ENCODE measurements around the gene TRPV4.
"Not testable (repeated sequence)": the region's sequence is repeated elsewhere in the genome, so short reads cannot be mapped to it uniquely, and the experiment has no call there.

The TRPV4 gene

DNA sequence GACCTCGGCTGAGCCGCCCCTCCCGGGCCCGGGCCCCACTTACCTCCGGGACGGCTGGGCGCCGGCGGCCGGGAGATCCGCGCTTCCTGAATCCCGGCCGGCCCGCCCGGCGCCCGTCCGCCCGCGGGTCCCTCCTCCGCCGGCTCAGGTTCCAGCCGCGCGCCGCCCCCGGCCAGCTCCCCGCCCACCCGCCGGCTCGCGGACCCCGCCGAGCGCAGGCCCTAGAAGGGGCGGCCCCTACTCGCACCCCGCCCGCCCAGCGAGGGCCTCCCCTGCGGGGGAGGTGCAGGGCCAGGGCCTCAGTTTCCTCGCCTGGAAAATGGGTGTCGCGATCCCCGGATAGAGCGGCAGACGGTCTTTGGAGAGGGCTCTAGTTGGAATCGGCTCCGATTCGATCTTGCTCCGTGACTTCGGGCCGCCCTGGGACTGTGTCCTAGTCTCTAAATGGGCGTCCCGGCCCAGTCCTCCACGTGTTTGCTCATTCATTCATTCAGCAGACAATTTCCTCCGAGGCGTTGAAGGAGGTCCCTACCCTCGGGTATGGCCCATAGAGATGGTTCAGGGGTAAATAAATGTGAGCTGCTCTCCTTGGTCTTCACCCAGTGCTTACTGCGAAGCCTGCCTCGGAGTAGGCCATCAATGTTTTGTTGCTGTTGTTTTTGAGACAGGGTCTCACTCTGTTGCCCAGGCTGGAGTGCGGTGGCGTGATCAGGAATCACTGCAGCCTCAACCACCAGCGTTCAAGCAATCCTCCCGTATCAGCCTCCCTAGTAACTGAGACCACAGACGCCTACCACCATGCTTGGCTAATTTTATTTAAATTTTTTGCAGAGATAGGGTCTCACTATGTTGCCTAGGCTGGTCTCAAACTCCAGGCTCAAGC, at the start of gene TRPV4:
TRPV4 (minus strand) TSS at position 92 of the 883 bp plus-strand sequence. CDS start 18,602 bp downstream, outside the sequence.
- DNase-seq = no peak

DNA sequence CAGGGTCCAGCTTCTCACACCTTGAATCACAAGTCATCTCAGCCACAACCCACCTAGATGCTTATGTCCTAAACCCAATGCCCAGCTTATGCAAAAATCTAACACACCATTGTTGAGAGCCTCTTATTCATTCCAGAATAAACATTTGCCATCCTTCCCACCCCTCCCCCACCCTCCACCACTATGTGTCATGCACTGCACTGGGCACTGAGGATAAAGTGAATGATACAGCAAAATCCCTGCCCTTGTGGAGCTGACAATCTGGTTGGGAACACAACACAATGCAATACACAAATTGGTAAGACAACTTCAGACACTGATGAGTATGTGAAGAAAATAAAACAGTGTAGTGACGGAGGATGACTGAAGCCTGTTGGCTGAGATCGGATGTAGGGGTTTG, 48.6 kb upstream of the TRPV4 start:
- DNase-seq = no peak

DNA sequence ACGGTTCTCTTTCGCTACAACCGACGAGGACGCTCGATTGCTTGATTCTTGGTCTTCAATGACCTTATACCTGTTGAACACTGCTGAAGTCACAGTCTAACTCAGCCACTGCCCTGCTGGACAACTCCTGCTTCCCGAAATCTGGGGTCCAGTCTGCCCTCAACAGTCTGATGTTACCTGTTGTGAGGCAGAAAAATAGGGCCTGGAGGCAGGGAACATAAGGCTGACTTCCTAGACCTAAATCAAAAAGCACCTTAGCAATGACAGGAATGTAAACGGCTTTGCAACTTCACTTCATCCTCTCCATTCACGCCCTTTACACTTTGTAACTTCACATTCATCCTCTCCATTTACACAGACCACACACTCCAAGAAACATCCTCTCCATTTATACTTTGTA, 47.7 kb upstream of the TRPV4 start:
- no peak for DNase-seq

DNA sequence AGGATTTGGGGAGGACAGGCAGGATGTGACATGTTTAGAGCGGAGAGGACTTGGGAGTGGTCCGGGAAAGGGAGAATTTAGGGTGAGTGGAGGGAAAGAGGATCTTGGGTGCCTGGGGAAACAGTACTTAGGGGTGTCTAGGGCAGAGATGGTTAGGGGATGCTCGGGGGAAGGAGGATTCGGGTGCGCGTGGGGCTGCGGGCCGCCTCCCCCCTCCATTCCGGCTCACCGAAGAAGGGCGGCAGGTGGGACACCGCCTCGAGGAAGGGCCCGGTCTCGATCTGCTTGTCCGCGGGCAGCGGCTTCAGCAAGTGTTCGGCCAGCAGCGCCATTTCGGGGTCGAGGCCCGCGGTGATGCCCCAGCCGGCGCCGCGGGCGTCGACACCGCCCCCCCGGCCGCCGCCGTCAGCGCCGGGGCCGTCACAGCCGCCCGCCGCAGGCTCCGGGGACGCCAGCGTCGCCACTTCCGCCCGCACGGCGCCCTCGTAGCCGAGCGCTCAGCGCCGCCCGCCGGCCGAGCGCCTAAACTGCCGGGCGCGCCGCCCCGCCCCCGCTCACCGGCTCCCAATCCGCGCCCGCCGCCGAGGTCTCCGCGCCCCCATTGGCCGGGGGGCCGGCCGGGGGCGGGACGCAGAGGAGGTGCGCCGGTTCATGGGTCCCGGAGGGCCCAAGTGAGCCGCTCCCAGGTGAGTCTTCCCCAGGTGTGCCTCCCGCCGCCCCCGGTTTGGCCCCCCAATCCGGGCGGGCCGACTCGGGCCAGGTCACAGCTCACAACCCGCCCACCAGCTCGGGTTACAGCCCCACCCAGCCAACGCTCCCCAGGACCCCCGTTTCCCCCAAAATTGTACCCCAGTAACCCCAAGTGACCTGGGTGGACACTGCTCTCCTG, 47.1 kb upstream of the TRPV4 start, which contains the start of gene GLTP:
GLTP (minus strand) TSS at position 499 of the 889 bp plus-strand sequence; CDS start at position 332, 167 bp downstream.
- DNase-seq = peak; percentile 86

DNA sequence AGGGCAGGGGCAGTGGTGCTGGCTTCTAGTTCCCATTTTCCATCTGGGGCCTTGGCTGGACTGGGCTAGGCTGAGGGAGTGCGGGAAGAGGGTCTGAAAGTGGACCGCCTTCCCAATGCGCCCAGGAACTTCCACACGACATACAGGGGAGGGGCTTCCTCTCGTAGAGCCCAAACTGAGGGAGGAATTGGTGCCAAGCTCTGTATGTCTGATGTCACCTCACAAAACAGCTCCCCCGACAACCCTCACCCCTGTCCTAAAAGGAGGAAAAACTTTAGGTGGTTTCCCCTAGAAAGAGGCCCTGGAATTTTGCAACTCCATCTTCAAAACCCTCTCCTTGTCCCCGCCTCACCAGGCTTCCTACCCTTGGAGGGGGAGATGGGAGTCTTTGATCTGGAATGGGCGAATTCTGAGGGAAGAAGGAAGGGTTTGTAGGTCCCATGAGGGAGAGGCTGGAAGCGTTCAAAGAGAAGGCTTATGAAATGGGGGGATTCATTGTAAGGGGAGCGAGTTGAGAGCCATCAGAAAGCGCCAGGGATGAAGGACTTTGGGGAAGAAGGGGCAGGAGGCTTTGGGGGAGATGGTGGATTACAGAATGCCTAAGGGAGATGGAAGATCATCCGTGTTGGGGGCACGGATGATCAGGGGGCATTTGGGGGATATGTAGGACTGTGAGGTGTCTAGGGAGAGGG, 46.3 kb upstream of the TRPV4 start:
- peak; percentile 29 for DNase-seq

DNA sequence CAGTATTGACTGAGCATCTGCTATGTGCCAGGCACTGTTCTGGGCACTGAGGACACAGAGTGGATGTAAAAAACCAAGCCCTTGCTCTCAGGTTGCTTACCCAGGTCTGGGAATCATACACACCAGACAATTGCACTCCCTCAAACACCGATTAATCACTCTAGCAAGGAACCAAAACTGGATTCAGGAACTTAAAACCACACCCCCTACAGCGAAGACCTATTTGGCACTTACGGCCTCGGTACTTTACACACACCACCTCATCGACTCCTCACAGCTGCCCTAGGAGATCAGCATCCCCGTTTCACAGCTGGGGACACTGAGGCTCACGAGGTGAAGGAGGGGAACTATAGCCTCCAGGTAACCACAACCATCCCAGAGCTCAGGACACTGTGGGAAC, 45.6 kb upstream of the TRPV4 start:
- DNase-seq = no peak

DNA sequence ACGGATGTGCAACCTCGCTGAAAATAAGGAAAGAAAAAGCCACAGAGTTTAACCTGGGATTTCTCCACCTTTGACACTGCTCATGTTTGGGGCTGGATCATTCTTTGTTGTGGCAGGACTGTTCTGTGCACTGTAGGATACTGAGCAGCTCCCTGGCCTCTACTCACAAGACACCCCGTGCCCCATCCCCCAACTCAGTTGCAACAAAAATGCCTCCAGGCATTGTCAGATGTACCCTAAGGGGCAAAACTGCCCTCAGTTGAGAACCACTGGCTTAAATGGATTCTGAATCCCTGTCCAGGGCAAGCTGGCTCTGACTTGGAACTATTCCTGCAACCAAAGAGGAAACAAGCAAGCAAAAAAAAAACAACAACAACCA, 45.0 kb upstream of the TRPV4 start:
- no peak for DNase-seq

DNA sequence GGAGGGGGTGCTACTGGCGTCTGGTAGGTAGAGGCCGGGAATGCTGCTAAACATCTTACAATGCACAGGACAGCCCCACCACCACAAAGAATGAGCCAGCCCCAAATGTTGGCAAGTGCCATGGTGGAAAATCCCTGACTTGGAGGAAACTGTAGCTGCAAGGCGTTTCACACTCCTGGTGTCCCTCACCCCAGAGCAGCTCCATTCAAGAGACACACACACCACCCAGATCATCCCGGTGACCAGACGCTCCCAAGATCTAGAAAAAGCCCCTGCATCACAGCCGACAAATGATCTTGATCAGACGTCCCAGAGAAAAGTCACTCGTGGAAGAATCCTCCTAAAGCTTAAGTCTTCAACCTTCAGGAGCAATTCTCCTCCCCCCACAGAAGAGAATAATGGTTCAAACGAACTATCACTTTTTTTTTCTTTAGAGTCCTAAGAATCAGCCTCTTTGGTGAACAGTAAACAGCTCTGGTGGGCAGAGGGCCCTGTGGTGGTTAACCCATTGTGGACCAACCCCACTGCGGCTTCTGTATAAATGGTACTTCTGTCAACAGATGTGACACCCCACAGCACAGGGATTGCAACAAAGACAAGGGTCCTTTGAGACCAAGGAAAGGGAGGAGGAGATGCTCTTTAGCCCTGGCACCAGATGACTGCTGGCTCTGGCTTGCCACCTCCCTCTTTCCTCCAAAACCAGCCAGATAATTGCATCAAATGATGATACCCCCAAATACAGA, 44.5 kb upstream of the TRPV4 start:
- DNase-seq = no peak

DNA sequence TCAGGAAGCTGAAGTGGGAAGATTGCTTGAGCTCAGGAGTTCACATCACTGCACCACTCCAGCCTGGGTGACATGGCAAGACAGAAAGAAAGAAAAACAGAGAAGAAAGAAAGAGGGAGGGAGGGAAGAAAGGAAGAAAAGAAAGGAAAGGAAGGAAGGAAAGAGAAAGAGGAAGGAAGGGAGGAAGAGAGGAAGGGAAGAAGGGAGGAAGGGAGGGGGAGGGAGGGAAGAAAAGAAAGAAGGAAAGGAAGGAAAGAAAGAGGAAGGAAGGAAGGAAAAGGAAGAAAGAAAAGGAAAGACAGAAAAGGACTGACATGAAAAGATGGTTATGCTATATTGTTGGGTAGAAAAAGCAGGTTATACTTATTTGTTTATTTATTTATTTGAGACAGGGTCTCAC, 43.2 kb upstream of the TRPV4 start:
- no peak for DNase-seq

DNA sequence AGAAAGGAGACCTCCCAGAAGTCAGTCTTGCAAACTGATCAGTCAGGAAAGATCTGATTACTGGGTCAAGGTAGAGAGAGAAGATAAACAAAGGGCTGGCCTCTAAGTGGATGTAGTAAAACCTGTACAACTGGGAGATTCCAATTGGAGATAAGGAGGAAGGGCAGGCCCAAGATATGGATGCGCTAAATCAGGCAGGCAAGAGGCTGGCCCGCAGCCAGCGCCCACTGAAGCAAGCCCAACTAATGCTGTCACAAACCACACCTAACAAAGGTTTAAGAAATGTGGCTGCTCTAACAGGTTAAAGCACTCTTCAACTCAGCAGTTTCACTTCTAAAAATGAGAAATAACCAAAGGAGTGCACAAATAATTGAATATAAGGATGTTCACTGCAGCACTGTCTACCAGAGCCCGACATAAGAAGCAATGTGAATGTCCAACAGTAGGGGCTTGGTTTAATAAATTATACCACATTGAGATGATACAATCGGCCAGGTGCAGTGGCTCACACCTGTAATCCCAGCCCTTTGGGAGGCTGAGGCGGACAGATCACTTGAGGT, 42.5 kb upstream of the TRPV4 start:
- no peak for DNase-seq

DNA sequence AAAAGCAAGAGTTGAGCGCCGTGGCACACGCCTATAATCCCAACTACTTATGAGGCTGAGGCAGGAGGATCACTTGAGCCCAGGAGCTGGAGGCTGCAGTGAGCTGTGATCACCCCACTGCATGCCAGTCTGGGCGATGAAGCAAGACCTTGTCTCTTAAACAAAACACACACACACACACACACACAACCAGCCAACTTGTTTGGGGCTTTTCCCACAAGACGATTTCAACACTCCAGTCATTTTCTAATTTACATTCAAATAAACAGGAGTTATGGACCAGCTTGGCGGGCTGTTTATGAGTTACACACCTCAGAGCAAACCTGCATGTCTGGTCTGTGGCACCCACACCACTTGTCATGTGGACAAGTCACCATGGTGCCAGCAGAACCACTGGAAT, 40.5 kb upstream of the TRPV4 start:
- DNase-seq = no peak

DNA sequence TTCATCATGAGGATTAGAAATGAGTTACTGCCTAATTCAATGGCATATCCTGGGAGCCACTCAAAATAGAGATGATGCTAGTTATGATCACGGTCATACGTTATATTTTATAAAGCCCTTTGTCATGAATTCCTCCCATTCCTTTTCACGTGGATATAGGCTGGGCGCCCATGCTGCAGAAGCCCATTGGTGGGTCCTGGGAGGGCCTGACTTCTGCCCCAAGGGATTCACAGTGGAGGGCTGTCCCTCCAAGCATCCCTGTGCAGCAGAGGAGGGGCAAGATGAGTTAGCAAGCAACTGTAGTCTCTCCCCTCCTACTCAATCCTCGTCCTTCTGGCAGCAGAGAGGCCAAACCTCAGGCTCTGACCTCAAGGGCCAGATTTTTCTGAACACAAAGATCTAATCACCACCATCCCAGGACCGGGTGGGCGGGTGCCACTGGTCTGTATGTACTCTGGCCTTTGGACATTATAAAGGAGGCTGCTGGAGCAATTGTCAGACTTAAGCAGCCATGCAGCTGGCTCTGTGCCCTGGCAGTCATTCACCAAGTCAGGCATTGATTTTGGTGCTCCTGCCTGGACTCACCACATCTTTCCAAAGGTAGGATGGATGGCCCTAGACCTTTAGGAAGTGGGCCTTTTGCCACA, 38.6 kb upstream of the TRPV4 start:
- DNase-seq = no peak

DNA sequence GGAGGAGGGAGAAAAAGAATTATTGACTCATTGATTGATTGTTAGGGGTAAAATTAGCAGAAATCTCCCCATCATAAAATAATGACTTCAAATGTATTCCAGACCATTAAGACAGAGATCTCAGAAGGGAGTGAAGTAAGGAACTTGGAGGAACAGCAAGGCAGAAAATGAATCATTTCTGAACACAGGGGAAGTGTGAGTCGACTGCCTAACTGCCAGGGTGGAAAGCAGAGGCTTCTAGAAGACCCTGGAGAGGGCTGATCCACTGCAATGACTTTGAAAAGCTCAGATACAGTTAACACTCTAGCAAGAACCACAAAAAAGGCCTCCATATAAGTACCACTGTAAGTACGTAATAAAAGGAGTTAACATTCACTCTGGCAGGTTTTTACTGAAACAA, 37.5 kb upstream of the TRPV4 start:
- no peak for DNase-seq

DNA sequence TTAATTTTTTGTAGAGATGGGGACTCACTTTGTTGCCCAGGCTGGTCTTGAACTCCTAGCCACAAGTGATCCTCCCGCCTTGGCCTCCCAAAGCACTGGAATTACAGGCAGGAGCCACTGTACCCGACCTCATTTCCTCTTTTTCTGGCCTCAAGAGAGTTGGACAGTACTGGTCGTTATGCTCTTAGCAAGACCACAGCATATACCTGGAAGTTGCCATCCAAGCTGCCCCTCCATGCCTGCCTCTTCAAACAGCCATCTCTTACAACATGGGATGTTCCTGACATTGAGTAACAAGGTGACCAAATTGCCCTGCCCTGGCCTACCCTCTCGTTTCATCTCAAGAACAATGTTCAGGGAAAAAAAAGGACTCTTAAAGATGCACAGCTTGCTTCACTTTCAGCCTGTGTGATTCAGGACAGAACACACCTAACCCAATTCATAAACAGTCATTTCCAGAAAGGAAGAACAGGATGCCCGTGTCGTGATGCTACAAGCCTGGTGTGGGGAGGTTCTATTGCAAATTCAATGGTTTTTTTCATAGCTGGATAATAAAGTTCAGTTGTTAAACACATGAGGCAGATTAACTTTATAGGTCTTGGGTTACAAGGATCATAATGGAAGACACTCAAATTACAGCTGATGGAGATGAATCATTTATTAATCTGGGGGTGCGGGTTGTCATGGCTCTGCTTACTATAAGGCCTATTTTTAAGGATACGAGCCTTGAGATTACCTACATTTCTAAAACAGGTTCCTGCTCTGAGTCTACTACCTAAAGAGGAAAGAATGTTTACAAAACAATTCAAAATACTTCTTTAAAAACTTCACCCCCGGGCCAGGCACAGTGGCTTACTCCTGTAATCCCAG, 35.2 kb upstream of the TRPV4 start:
- no peak for DNase-seq

DNA sequence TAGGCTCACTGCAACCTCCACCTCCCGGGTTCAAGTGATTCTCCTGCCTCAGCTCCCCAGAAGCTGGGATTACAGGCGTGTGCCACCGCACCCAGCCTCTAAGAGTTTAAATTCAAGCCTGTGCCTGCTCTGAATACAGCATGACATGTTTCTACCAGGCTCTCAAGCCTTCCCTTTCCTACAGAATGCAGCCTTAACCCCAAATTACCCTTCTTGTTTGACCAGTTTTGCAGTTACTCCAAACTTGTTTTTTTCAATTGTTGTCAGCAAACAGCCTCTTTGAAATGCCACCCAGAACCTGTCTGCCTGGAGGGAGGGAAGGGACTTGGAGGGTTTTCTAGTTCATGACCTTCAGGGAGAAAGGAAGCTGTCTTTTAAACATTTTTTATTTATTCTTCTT, 31.7 kb upstream of the TRPV4 start:
- no peak for DNase-seq

DNA sequence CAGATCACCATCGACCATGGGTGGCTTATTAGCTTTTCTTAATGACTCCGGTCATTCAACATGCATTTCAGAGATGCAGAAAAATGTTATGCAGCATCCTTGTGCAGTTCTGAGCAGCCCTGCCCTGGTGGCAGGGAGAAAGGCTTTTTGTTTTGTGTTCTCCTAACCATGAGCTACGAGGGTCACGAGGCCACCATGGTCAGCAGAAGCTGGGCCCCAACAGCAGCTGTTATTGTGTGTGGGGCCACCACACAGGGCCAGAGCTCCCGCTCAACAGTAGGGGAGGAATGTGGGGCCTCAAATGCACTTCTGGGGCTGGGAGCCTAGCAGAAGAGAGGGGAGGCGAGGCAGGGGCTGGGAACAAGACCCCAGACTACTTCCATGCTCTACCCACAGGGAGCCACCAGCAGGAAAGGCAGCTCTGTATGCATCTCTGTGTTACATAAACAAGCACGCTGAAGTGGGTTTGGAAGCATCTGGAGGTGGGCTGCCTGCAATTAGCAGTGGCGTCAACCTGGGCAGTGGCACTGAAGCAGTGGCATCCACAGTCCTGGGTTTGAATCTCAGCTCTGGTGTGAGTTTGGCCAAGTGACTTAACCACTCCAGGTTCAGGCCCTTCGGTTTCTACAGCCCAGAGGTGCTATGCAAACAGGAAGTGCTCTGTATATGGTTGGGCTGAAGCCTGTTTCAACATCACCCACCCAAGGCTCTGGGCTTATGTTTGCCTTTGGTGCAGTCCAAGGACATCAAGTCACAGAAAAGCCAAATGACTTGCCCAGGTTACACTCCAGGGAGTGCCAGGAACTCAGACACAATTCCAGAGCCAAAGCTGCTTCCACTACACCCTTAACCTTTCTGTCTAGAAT, 30.9 kb upstream of the TRPV4 start:
- peak; percentile 32 for DNase-seq

DNA sequence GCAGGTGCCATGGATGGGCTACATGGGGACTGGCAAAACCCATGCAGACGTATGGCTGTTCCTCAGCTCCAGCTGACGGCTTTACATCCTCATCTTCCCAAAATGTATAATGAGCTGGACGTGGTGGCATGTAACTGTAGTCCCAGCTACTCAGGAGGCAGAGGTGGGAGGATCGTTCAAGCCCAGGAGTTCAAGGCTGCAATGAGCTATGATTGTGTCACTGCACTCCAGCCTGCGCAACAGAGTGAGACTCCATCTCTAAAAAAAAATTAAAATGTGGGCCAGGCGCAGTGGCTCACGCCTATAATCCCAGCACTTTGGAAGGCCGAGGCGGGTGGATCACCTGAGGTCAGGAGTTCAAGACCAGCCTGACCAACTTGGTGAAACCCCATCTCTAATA, 29.3 kb upstream of the TRPV4 start:
- DNase-seq = not testable (repeated sequence)

DNA sequence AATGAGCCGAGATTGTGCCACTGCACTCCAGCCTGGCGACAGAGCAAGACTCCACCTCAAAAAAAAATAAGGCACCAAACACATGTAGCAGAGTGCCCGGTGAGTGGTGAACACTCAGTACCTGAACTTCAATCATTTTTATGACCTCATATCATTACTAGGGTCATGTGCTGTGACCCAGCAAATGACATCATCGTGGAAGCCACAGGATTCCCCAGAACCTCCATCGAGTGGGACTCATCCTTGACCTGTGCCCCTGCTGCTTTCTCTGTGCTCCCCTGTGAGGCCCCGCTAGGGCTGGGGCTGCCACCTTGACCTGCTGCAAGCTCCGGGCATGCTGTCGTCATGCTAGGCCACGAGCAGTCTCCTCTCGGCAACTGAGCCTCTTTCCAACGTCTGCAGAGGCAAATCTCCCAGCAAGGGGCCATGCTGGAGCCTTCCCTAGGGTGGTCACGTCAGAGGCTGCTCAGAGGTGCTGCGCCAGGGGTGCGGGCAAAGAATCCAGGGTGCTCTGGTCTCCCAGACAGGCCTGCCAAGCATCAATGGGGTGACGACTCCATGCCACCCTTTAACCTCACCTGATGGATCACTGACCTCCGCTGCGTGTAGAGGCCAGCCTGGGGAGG, 28.6 kb upstream of the TRPV4 start:
- no peak for DNase-seq

DNA sequence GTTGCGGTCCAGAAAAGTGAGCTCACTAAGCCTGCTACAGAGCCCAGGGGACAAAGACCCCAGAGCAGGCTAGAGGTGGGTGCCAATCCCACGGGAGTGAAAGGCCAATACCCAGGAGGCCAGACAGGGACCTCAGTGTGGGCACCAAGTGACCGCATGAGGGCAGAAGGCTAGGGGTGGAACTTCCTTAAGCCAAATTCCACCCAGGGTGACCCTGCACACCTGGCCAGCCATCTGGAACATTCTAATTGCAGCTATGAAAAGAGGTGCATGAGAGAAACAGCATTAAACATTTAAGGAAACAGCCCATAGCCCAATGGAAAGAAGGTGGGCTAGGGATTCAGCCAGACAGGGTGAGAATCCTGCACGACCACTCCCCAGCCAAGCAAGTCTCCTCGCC, 27.8 kb upstream of the TRPV4 start:
- DNase-seq = no peak

All from CD4-positive, alpha-beta T cell treated with Interleukin-4 for 4 hours (primary cell).